GM12878 (cell line): Measurements from ENCODE around the gene WWOX. TPM values are rescaled to one million over a fixed set of nuclear protein-coding genes. Genes with fewer than 3 reads are reported as not detected.

Source experiments
- ATAC-seq: fragments of 200-7000 bp; cut with Tn5 transposase; 3 replicates; pipeline ENCODE4 v1.9.1; 2020; ENCODE audit warnings: mild to moderate bottlenecking, moderate library complexity
- BruUV-seq: library from RNA; stranded (reverse); fragments of 400-500 nt; replicated peaks from 2 replicates; lab custom pipeline; 2021; lab: Mats Ljungman, UMichigan
- CTCF ChIA-PET: fragments of 300-600 bp; sonication (Branson Sonifier 250); formaldehyde crosslinking; extraction: SDS; loops from one replicate; lab custom pipeline; 2021; ENCODE audit warnings: inconsistent platforms; lab: Yijun Ruan, JAX
- POLR2A ChIA-PET: fragments of 350-600 bp; formaldehyde crosslinking; extraction: SDS; loops from one replicate; lab custom pipeline; 2021; ENCODE audit warnings: inconsistent platforms; lab: Charles Lee
- RAD21 ChIA-PET: fragments of 300-600 bp; sonication (Branson Sonifier 250); formaldehyde crosslinking; loops from one replicate; lab custom pipeline; 2023; ENCODE audit warnings: antibody characterized with exemption; ENCODE audit not compliant: unreplicated experiment; lab: Charles Lee
- SMC1A ChIA-PET: fragments of 300-600 bp; sonication (Branson Sonifier 250); formaldehyde crosslinking; loops from one replicate; lab custom pipeline; 2023; ENCODE audit not compliant: unreplicated experiment, uncharacterized antibody; lab: Charles Lee
- DNase-seq: peaks from one replicate; pipeline ENCODE4 v3.0.0-alpha.2; 2011; ENCODE audit warnings: low read depth, low spot score
- FAIRE-seq: peaks from 3 replicates; lab custom pipeline; 2011; peaks lifted over from hg19 to GRCh38; lab: Jason Lieb, UNC
- H2AFZ ChIP-seq: 2 replicates; pipeline ENCODE4 v1.6.0; 2011; ENCODE audit warnings: low read depth, low read length, control low read depth; ENCODE audit not compliant: control insufficient read depth
- H3K27ac ChIP-seq: 2 replicates; pipeline ENCODE4 v1.5.1; 2011; ENCODE audit warnings: control low read depth; ENCODE audit not compliant: control insufficient read depth, insufficient read depth
- H3K27me3 ChIP-seq, 2 experiments: replicated peaks in 1 of 2; 2 replicates each; pipeline versions ENCODE4 v1.6.0 to v1.6.1; 2011; ENCODE audit warnings: low read length in 1 of 2; ENCODE audit not compliant: control insufficient read depth in 2 of 2, insufficient read depth in 2 of 2
- H3K36me3 ChIP-seq, 2 experiments: 2 replicates each; pipeline ENCODE4 v1.5.1; 2011; ENCODE audit warnings: low read length in 1 of 2; ENCODE audit not compliant: control insufficient read depth in 2 of 2, insufficient read depth in 2 of 2
- H3K4me1 ChIP-seq: 2 replicates; pipeline ENCODE4 v1.6.1; 2011; ENCODE audit warnings: mild to moderate bottlenecking, low read length, moderate library complexity, mixed read lengths; ENCODE audit not compliant: control insufficient read depth, insufficient read depth
- H3K4me2 ChIP-seq: 2 replicates; pipeline ENCODE4 v1.6.0; 2011; ENCODE audit warnings: control low read depth; ENCODE audit not compliant: control insufficient read depth, insufficient read depth
- H3K4me3 ChIP-seq: fragments of 200-600 bp; sonication (generic); 2 replicates; pipeline ENCODE4 v1.5.1; 2016
- H3K79me2 ChIP-seq: 2 replicates; pipeline ENCODE4 v1.6.0; 2011; ENCODE audit warnings: low read length; ENCODE audit not compliant: control insufficient read depth, insufficient read depth
- H3K9ac ChIP-seq: 2 replicates; pipeline ENCODE4 v1.8.0; 2011; ENCODE audit warnings: low read length, control low read depth, mixed read lengths; ENCODE audit not compliant: control insufficient read depth, insufficient read depth
- H3K9me3 ChIP-seq: replicated peaks from 3 replicates; pipeline ENCODE4 v1.5.1; 2011; ENCODE audit warnings: mild to moderate bottlenecking, low read length; ENCODE audit not compliant: control insufficient read depth, insufficient read depth
- H4K20me1 ChIP-seq: 2 replicates; pipeline ENCODE4 v1.6.0; 2011; ENCODE audit not compliant: control insufficient read depth, insufficient read depth
- CTCF ChIP-seq, 3 experiments: IDR thresholded peaks in 2 of 3; conservative IDR thresholded peaks in 1 of 3; 2 replicates each; pipeline ENCODE4 v1.5.1; 2011; ENCODE audit warnings: low read depth in 3 of 3, low read length in 3 of 3, mild to moderate bottlenecking in 3 of 3, control low read depth in 2 of 3, moderate library complexity in 2 of 3, inconsistent platforms in 1 of 3, mixed read lengths in 1 of 3; ENCODE audit not compliant: control insufficient read depth in 2 of 3, insufficient read depth in 1 of 3; ENCODE audit errors: extremely low read depth in 1 of 3
- IKZF2 ChIP-seq, 2 experiments: fragments of 450-650 bp; IDR thresholded peaks; 2 replicates each; pipeline ENCODE4 v1.6.1; 2017; ENCODE audit warnings: mild to moderate bottlenecking in 2 of 2, moderate library complexity in 2 of 2
- KAT2A ChIP-seq: conservative IDR thresholded peaks from 2 replicates; pipeline ENCODE4 v1.6.1; 2011; ENCODE audit warnings: low read depth, low read length; ENCODE audit not compliant: control insufficient read depth
- NBN ChIP-seq: fragments of 450-650 bp; IDR thresholded peaks from 2 replicates; pipeline ENCODE4 v1.6.1; 2016
- STAT3 ChIP-seq: IDR thresholded peaks from 2 replicates; pipeline ENCODE4 v1.6.1; 2011; ENCODE audit warnings: low read depth, low read length, improper control_type of control experiment
- ZNF687 ChIP-seq: fragments of 450-650 bp; IDR thresholded peaks from 2 replicates; pipeline ENCODE4 v1.6.1; 2017; ENCODE audit warnings: mild to moderate bottlenecking, moderate library complexity
- WGBS: methylation state at CpG from one replicate; pipeline ENCODE4 v1.1.6; 2016; ENCODE audit warnings: low lambda C conversion rate; ENCODE audit not compliant: insufficient replicate concordance, insufficient coverage; ENCODE audit errors: missing lambda C conversion rate; 5-methylcytosine and 5-hydroxymethylcytosine counted together
- in situ Hi-C: fragments of 300-500 bp; cut with MboI; formaldehyde crosslinking; loops from 9 replicates; pipeline ENCODE4 v1.14.3; 2018; ENCODE audit warnings: mixed read lengths
- intact Hi-C: fragments of 100-400 bp; cut with micrococcal nuclease; formaldehyde crosslinking; loops from one replicate; pipeline ENCODE4 v1.14.2; 2022; ENCODE audit not compliant: unreplicated experiment
- polyA plus RNA-seq, 11 experiments: library from polyadenylated mRNA; depleted of rRNA in 4 of 11; unstranded in 6 of 11; stranded (reverse) in 5 of 11; fragments of >200 nt; fragmentation: Nextera tagmentation in 4 of 11; fragmentation: Illumina TruSeq in 1 of 11; extraction: Ambion mirVana in 4 of 11; extraction: Trizol in 1 of 11; gene quantifications; 1 replicate in 1 of 11; 2 replicates in 10 of 11; pipeline versions ENCODE4 v1.2.1 to v1.2.3, GENCODE V29; 2011 to 2016; ENCODE audit warnings: inconsistent platforms in 2 of 11, missing spikeins in 2 of 11, low read depth in 1 of 11
- total RNA-seq, 4 experiments: library from RNA; depleted of rRNA in 3 of 4; stranded (reverse); fragments of >200 nt in 3 of 4; fragmentation: Illumina TruSeq in 1 of 4; extraction: Trizol in 1 of 4; gene quantifications; 2 replicates each; pipeline versions ENCODE4 v1.2.1 to v1.2.3, GENCODE V29; 2013 to 2021

The WWOX gene
- total and polyA plus RNA-seq, 10 of the 15 experiments (the other 5 are each of a cell fraction or from before 2014, with no cell fraction given) = 2.8 to 24.4 (median 17.8) TPM

- H3K4me2 ChIP-seq = no peak overlapping the region
- H3K4me1 ChIP-seq = no peaks in the 10 kb centered on the region
- SMC1A ChIA-PET = no interaction called here
- FAIRE-seq (no peak), DNase-seq (no peak), ATAC-seq (no peak)
- no peaks in the 10 kb centered on the region for H3K36me3 ChIP-seq
- CTCF ChIA-PET = no interaction called here
- no peak overlapping the region for H3K4me3 ChIP-seq
- WGBS = 74% methylated on average over 5 of the region's 5 CpGs
- in situ Hi-C loops (no loop called here), intact Hi-C loops (no loop called here)
- H4K20me1 ChIP-seq = no peaks in the 10 kb centered on the region
- RAD21 ChIA-PET = no interaction called here
- no peaks in the 10 kb centered on the region for H3K9me3 ChIP-seq
- no peaks in the 10 kb centered on the region for H3K79me2 ChIP-seq
- no peak overlapping the region for H3K9ac ChIP-seq
- TF ChIP-seq IKZF2 (IDR thresholded peaks at IDR 0.05) = no peak
- no peak for TF ChIP-seq CTCF (IDR thresholded peaks at IDR 0.05 in 2 of 3, conservative IDR thresholded peaks at IDR 0.05 in 1 of 3; ENCODE audit: control insufficient read depth in 2 of 3, extremely low read depth in 1 of 3, insufficient read depth in 1 of 3, low read depth in 3 of 3, low read length in 3 of 3)
- TF ChIP-seq ZNF687 = no peak
- TF ChIP-seq STAT3 = no peak
- no peak for TF ChIP-seq KAT2A
- no peak for TF ChIP-seq NBN
- no TSS peak for BruUV-seq
- no peak overlapping the region for H2AFZ ChIP-seq
- no peak overlapping the region for H3K27ac ChIP-seq
- POLR2A ChIA-PET = no interaction called here
- H3K27me3 ChIP-seq = no peaks in the 10 kb centered on the region
These were observed 176.0 kb downstream of the WWOX start for GRCh38 chr16:78275420-78275819.
